BJ (cell line): Measurements from ENCODE around the gene PADI3. TPM values are rescaled to one million over a fixed set of nuclear protein-coding genes. Genes with fewer than 3 reads are reported as not detected.

ENCODE experiments used
- CTCF ChIA-PET: fragments of 350-600 bp; formaldehyde crosslinking; extraction: SDS; loops from one replicate; lab custom pipeline; 2021; ENCODE audit warnings: antibody characterized with exemption, inconsistent platforms; lab: Yijun Ruan, JAX
- POLR2A ChIA-PET: fragments of 300-600 bp; sonication (Branson Sonifier 250); formaldehyde crosslinking; extraction: SDS; loops from one replicate; lab custom pipeline; 2021; ENCODE audit warnings: antibody characterized with exemption; lab: Charles Lee
- DNase-seq: peaks from one replicate; pipeline ENCODE4 v3.0.0-alpha.2; 2011; ENCODE audit warnings: low read depth
- H3K27me3 ChIP-seq: 2 replicates; pipeline ENCODE4 v1.6.0; 2011; ENCODE audit warnings: low read length; ENCODE audit not compliant: control insufficient read depth, insufficient read depth
- H3K36me3 ChIP-seq: 2 replicates; pipeline ENCODE4 v1.5.1; 2011; ENCODE audit warnings: low read length; ENCODE audit not compliant: control insufficient read depth, insufficient read depth
- H3K4me3 ChIP-seq: 2 replicates; pipeline ENCODE4 v1.5.1; 2011; ENCODE audit warnings: low read depth, mild to moderate bottlenecking, control low read depth, low read length
- CTCF ChIP-seq: IDR thresholded peaks from 2 replicates; pipeline ENCODE4 v1.5.1; 2011; ENCODE audit warnings: low read depth, mild to moderate bottlenecking, control low read depth, inconsistent platforms, low read length, moderate library complexity; ENCODE audit not compliant: insufficient read depth
- polyA plus RNA-seq: library from polyadenylated mRNA; depleted of rRNA; stranded (reverse); fragments of >200 nt; gene quantifications from 2 replicates; pipeline ENCODE4 v1.2.3, GENCODE V29; 2011

The PADI3 gene
- polyA plus RNA-seq, 1 experiment, result not detected

GRCh38 chr1:17265950-17266349 lies 17.1 kb downstream of the PADI3 start:
- Histone ChIP-seq H3K36me3 (no peaks in the 10 kb centered on the region), H3K27me3 (no peaks in the 10 kb centered on the region), H3K4me3 (no peak overlapping the region)
- POLR2A ChIA-PET, result no interaction called here
- CTCF ChIA-PET, result interaction anchor here (0.5 to 1.6 kb wide), 4 partner anchors 8 to 201 kb away, joined by 3 to 12 read pairs (median 4); no protein-coding TSS in a partner anchor
- no peak for DNase-seq
- no peak for TF ChIP-seq CTCF

GRCh38 chr1:17270891-17271765 lies 22.2 kb downstream of the PADI3 start:
- POLR2A ChIA-PET, result no interaction called here

GRCh38 chr1:17272066-17272465 lies 23.2 kb downstream of the PADI3 start:
- no peak for TF ChIP-seq CTCF
- DNase-seq, result no peak
- H3K4me3 ChIP-seq, result no peak overlapping the region
- no peaks in the 10 kb centered on the region for H3K27me3 ChIP-seq
- CTCF ChIA-PET, result interaction anchor here (0.7 to 3.2 kb wide), 8 partner anchors 10 to 212 kb away, joined by 3 to 20 read pairs (median 4); no protein-coding TSS in a partner anchor
- H3K36me3 ChIP-seq, result no peaks in the 10 kb centered on the region
- POLR2A ChIA-PET, result no interaction called here

More at GRCh38 chr1:17270891-17271765, 22.2 kb downstream of the PADI3 start:
- no peak for DNase-seq
- CTCF ChIA-PET, result interaction anchor here (1.4 to 1.8 kb wide), 5 partner anchors 9 to 211 kb away, joined by 4 to 14 read pairs (median 5); no protein-coding TSS in a partner anchor
- no peak for TF ChIP-seq CTCF
- Histone ChIP-seq H3K36me3 (no peaks in the 10 kb centered on the region), H3K27me3 (no peaks in the 10 kb centered on the region), H3K4me3 (no peak overlapping the region)

- Histone ChIP-seq H3K27me3 (no peaks in the 10 kb centered on the region), H3K36me3 (no peaks in the 10 kb centered on the region), H3K4me3 (no peak overlapping the region)
- ChIA-PET CTCF (interaction anchor here (0.7 to 3.2 kb wide), 8 partner anchors 7 to 147 kb away, joined by 3 to 20 read pairs (median 5); no protein-coding TSS in a partner anchor), POLR2A (no interaction called here)
- DNase-seq, result no peak
- no peak for TF ChIP-seq CTCF
Observed at GRCh38 chr1:17272646-17273045, 23.7 kb downstream of the PADI3 start.

GRCh38 chr1:17273096-17273495 lies 24.2 kb downstream of the PADI3 start:
- no peak for DNase-seq
- H3K36me3 ChIP-seq, result no peaks in the 10 kb centered on the region
- TF ChIP-seq CTCF, result no peak
- H3K4me3 ChIP-seq, result no peak overlapping the region
- ChIA-PET CTCF (interaction anchor here (0.9 to 3.2 kb wide), 13 partner anchors 8 to 148 kb away, joined by 3 to 20 read pairs (median 4); no protein-coding TSS in a partner anchor), POLR2A (no interaction called here)
- no peaks in the 10 kb centered on the region for H3K27me3 ChIP-seq
